BJ (cell line): ENCODE results near the gene WAPL. TPM values are rescaled to one million over a fixed set of nuclear protein-coding genes. Genes with fewer than 3 reads are reported as not detected.

Experiments
- CTCF ChIA-PET: fragments of 350-600 bp; formaldehyde crosslinking; extraction: SDS; loops from one replicate; lab custom pipeline; 2021; ENCODE audit warnings: antibody characterized with exemption, inconsistent platforms; lab: Yijun Ruan, JAX
- POLR2A ChIA-PET: fragments of 300-600 bp; sonication (Branson Sonifier 250); formaldehyde crosslinking; extraction: SDS; loops from one replicate; lab custom pipeline; 2021; ENCODE audit warnings: antibody characterized with exemption; lab: Charles Lee
- DNase-seq: peaks from one replicate; pipeline ENCODE4 v3.0.0-alpha.2; 2011; ENCODE audit warnings: low read depth
- H3K27me3 ChIP-seq: 2 replicates; pipeline ENCODE4 v1.6.0; 2011; ENCODE audit warnings: low read length; ENCODE audit not compliant: control insufficient read depth, insufficient read depth
- H3K36me3 ChIP-seq: 2 replicates; pipeline ENCODE4 v1.5.1; 2011; ENCODE audit warnings: low read length; ENCODE audit not compliant: control insufficient read depth, insufficient read depth
- H3K4me3 ChIP-seq: 2 replicates; pipeline ENCODE4 v1.5.1; 2011; ENCODE audit warnings: low read depth, mild to moderate bottlenecking, control low read depth, low read length
- CTCF ChIP-seq: IDR thresholded peaks from 2 replicates; pipeline ENCODE4 v1.5.1; 2011; ENCODE audit warnings: low read depth, mild to moderate bottlenecking, control low read depth, inconsistent platforms, low read length, moderate library complexity; ENCODE audit not compliant: insufficient read depth
- polyA plus RNA-seq: library from polyadenylated mRNA; depleted of rRNA; stranded (reverse); fragments of >200 nt; gene quantifications from 2 replicates; pipeline ENCODE4 v1.2.3, GENCODE V29; 2011

WAPL gene
- polyA plus RNA-seq, 1 experiment, result 8.8 TPM

GRCh38 chr10:86461963-86462804 is 59.4 kb downstream of the WAPL start:
- no peak for DNase-seq
- H3K36me3 ChIP-seq, result peaks cover 8% of the 10 kb centered on the region; the same call in 1 of the 2 replicates
- ChIA-PET CTCF (interaction anchor here (1.6 kb wide), 1 partner anchor 62 kb away, joined by 5 read pairs; no protein-coding TSS in a partner anchor), POLR2A (no interaction called here)
- no peak overlapping the region for H3K4me3 ChIP-seq
- no peaks in the 10 kb centered on the region for H3K27me3 ChIP-seq
- no peak for TF ChIP-seq CTCF

- Histone ChIP-seq H3K27me3 (no peaks in the 10 kb centered on the region), H3K36me3 (peaks cover 5% of the 10 kb centered on the region), H3K4me3 (no peak overlapping the region)
- TF ChIP-seq CTCF, result no peak
- POLR2A ChIA-PET, result no interaction called here
- CTCF ChIA-PET, result no interaction called here
- DNase-seq, result no peak
These were observed 70.0 kb downstream of the WAPL start for GRCh38 chr10:86451604-86451960.

- ChIA-PET POLR2A (no interaction called here), CTCF (no interaction called here)
These were observed 70.6 kb downstream of the WAPL start for GRCh38 chr10:86450806-86451603.

GRCh38 chr10:86449926-86450558 is 71.5 kb downstream of the WAPL start:
- Histone ChIP-seq H3K27me3 (no peaks in the 10 kb centered on the region), H3K4me3 (no peak overlapping the region), H3K36me3 (peaks cover 5% of the 10 kb centered on the region)
- ChIA-PET POLR2A (no interaction called here), CTCF (interaction anchor here (0.9 kb wide), 1 partner anchor 50 kb away, joined by 3 read pairs; no protein-coding TSS in a partner anchor)
- TF ChIP-seq CTCF, result no peak
- DNase-seq, result no peak

More at GRCh38 chr10:86450806-86451603, 70.6 kb downstream of the WAPL start:
- Histone ChIP-seq H3K4me3 (no peak overlapping the region), H3K27me3 (no peaks in the 10 kb centered on the region), H3K36me3 (peaks cover 5% of the 10 kb centered on the region)
- TF ChIP-seq CTCF, result no peak
- DNase-seq, result no peak
